ENCODE measurements around the gene FBP1. TPM values are rescaled to one million over a fixed set of nuclear protein-coding genes. Genes with fewer than 3 reads are reported as not detected.

Gene FBP1
- total RNA-seq, 1 experiment from 2014 or later = 48.1 TPM

DNA sequence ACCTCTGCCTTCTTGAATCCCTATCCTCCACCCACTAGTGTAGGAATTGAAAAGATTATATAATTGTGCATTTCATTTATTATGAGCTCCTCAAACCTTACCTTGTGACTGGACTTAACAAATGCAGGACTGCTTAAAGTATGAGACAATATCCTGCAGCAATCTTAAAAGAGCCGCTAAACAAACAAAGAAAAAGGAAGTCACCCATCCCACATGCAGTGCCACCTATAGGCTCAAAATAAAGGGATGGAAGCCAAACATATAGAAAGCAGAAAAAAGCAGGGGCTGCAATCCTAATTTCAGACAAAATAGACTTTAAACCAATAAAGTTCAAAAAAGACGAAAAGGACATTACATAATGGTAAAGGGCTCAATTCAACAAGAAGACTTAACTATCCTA lies 75.8 kb downstream of the FBP1 start:
- Histone ChIP-seq H3K9ac (ENCODE audit: low read length) (no peak overlapping the region), H3K4me3 (ENCODE audit: low read length) (no peak overlapping the region), H3K4me2 (ENCODE audit: low read length) (no peak overlapping the region), H3K9me2 (replicated peaks; ENCODE audit: low read length) (no peaks in the 10 kb centered on the region), H3K27ac (ENCODE audit: low read length) (no peak overlapping the region), H3K9me3 (ENCODE audit: low read length) (no peaks in the 10 kb centered on the region), H3K36me3 (ENCODE audit: low read depth, low read length) (no peaks in the 10 kb centered on the region), H2AFZ (ENCODE audit: low read length) (no peak overlapping the region), H3K4me1 (ENCODE audit: insufficient read depth, low read length) (no peaks in the 10 kb centered on the region), H3F3A (ENCODE audit: low read length, unreplicated experiment) (no peaks in the 10 kb centered on the region), H3K79me2 (ENCODE audit: low read length) (no peaks in the 10 kb centered on the region), H3K27me3 (ENCODE audit: low read length) (no peaks in the 10 kb centered on the region), H4K20me1 (ENCODE audit: low read length) (no peaks in the 10 kb centered on the region)
- intact Hi-C loops (cut with micrococcal nuclease) = no loop called here
- DNase-seq (no peak), ATAC-seq (no peak)
- TF ChIP-seq, protein P1, sequence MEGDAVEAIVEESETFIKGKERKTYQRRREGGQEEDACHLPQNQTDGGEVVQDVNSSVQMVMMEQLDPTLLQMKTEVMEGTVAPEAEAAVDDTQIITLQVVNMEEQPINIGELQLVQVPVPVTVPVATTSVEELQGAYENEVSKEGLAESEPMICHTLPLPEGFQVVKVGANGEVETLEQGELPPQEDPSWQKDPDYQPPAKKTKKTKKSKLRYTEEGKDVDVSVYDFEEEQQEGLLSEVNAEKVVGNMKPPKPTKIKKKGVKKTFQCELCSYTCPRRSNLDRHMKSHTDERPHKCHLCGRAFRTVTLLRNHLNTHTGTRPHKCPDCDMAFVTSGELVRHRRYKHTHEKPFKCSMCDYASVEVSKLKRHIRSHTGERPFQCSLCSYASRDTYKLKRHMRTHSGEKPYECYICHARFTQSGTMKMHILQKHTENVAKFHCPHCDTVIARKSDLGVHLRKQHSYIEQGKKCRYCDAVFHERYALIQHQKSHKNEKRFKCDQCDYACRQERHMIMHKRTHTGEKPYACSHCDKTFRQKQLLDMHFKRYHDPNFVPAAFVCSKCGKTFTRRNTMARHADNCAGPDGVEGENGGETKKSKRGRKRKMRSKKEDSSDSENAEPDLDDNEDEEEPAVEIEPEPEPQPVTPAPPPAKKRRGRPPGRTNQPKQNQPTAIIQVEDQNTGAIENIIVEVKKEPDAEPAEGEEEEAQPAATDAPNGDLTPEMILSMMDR (conservative IDR thresholded peaks at IDR 0.05; ENCODE audit: low read depth, low read length) = peak; percentile 27; the same call in 1 of the 2 replicates
- TF ChIP-seq EZH2phosphoT487 (IDR thresholded peaks at IDR 0.05; ENCODE audit: borderline replicate concordance, low read length) = no peak
- TF ChIP-seq EZH2 (IDR thresholded peaks at IDR 0.05; ENCODE audit: low read length, unreplicated experiment) = no peak
- ChIA-PET CTCF (interaction anchor here (0.7 kb wide), 1 partner anchor 83 kb away, joined by 5 read pairs; no protein-coding TSS in a partner anchor), POLR2A (ENCODE audit: unreplicated experiment) (no interaction called here)
- BruUV-seq (replicated peaks) = no TSS peak

DNA sequence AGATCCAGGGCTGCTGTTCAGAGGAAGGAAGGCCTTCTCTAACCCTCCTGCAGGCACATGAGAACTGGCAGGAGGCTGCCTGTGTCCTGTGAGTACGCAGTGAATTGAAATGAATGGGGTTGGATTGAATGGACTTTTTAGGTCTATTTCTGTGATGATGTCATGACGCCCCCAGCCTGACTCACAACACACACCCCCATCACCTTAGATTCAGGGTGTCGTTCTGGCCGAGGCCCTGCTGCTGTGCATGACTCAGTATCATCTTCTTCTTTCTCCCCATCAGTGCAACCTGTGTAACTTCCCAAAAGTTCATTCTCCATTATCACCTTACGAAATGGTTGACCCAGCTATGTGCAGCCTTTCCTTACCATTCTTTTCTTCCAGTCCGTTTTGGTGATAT lies 79.1 kb downstream of the FBP1 start:
- POLR2A ChIA-PET (ENCODE audit: unreplicated experiment) = no interaction called here
- Histone ChIP-seq H3K27me3 (ENCODE audit: low read length) (no peaks in the 10 kb centered on the region), H3K36me3 (ENCODE audit: low read depth, low read length) (no peaks in the 10 kb centered on the region), H3K9ac (ENCODE audit: low read length) (no peak overlapping the region), H3K4me2 (ENCODE audit: low read length) (no peak overlapping the region), H3K9me3 (ENCODE audit: low read length) (no peaks in the 10 kb centered on the region), H3F3A (ENCODE audit: low read length, unreplicated experiment) (no peaks in the 10 kb centered on the region), H3K27ac (ENCODE audit: low read length) (no peak overlapping the region), H2AFZ (ENCODE audit: low read length) (no peak overlapping the region), H3K79me2 (ENCODE audit: low read length) (0 out of 2 replicates have a peak, but pooled peaks cover 1% of the 10 kb centered on the region), H3K4me1 (ENCODE audit: insufficient read depth, low read length) (peaks cover 6% of the 10 kb centered on the region; the same call in 1 of the 2 replicates), H4K20me1 (ENCODE audit: low read length) (no peaks in the 10 kb centered on the region), H3K4me3 (ENCODE audit: low read length) (no peak overlapping the region), H3K9me2 (replicated peaks; ENCODE audit: low read length) (no peaks in the 10 kb centered on the region)
- CTCF ChIA-PET = interaction anchor here (0.5 kb wide), 1 partner anchor 240 kb away, joined by 5 read pairs; no protein-coding TSS in a partner anchor
- no peak for ATAC-seq
- intact Hi-C loops (cut with micrococcal nuclease) = no loop called here
- no TSS peak for BruUV-seq (replicated peaks)
- TF ChIP-seq EZH2 (IDR thresholded peaks at IDR 0.05; ENCODE audit: low read length, unreplicated experiment) = no peak
- TF ChIP-seq, protein P1 (conservative IDR thresholded peaks at IDR 0.05; ENCODE audit: low read depth, low read length) = no peak
- TF ChIP-seq EZH2phosphoT487 (IDR thresholded peaks at IDR 0.05; ENCODE audit: borderline replicate concordance, low read length) = no peak
- DNase-seq = no peak

DNA sequence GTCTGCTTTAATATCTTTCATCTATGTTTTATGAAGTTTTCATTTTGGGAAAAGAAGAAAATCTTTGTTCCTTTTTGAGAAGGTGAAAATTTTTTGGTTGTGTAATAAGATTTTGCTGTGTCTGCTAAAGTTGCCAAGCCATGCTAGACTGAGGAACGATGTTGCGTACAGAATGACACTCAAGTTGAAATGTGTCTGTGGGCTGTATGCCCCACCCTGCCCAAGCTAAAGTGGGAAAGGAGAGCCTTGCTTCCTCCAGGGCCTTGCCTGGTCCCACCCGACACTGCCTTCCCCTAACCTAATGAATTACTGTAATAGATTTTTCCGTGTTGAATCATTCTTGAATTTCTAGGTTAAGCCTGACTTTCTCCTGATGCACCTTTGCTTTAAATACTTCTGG lies 81.9 kb downstream of the FBP1 start:
- intact Hi-C loops (cut with micrococcal nuclease) = loop anchor here (10.0 kb wide), 1 partner anchor 227 kb away; no protein-coding TSS in a partner anchor
- Histone ChIP-seq H4K20me1 (ENCODE audit: low read length) (peaks cover 7% of the 10 kb centered on the region), H3K4me3 (ENCODE audit: low read length) (no peak overlapping the region), H3F3A (ENCODE audit: low read length, unreplicated experiment) (no peaks in the 10 kb centered on the region), H3K27me3 (ENCODE audit: low read length) (no peaks in the 10 kb centered on the region), H3K9me3 (ENCODE audit: low read length) (no peaks in the 10 kb centered on the region), H3K9me2 (replicated peaks; ENCODE audit: low read length) (no peaks in the 10 kb centered on the region), H3K79me2 (ENCODE audit: low read length) (peaks cover 26% of the 10 kb centered on the region), H3K9ac (ENCODE audit: low read length) (no peak overlapping the region), H3K27ac (ENCODE audit: low read length) (no peak overlapping the region), H3K4me2 (ENCODE audit: low read length) (no peak overlapping the region), H3K4me1 (ENCODE audit: insufficient read depth, low read length) (peaks cover 16% of the 10 kb centered on the region; the same call in 1 of the 2 replicates), H3K36me3 (ENCODE audit: low read depth, low read length) (peaks cover 2% of the 10 kb centered on the region; the same call in 1 of the 2 replicates), H2AFZ (ENCODE audit: low read length) (no peak overlapping the region)
- CTCF ChIA-PET = no interaction called here
- DNase-seq = no peak
- POLR2A ChIA-PET (ENCODE audit: unreplicated experiment) = no interaction called here
- TF ChIP-seq, protein P1 (conservative IDR thresholded peaks at IDR 0.05; ENCODE audit: low read depth, low read length) = no peak
- TF ChIP-seq EZH2 (IDR thresholded peaks at IDR 0.05; ENCODE audit: low read length, unreplicated experiment) = no peak
- no peak for TF ChIP-seq EZH2phosphoT487 (IDR thresholded peaks at IDR 0.05; ENCODE audit: borderline replicate concordance, low read length)
- ATAC-seq = no peak
- no TSS peak for BruUV-seq (replicated peaks)
